ENCODE measurements around the gene MUC20. TPM values are rescaled to one million over a fixed set of nuclear protein-coding genes. Genes with fewer than 3 reads are reported as not detected.
"Not testable (repeated sequence)": the region's sequence is repeated elsewhere in the genome, so short reads cannot be mapped to it uniquely, and the experiment has no call there.

Gene MUC20
- total RNA-seq (1 to 10 TPM in 3 of 4 donors, under 1 TPM in 1; 0.86 to 4.8 (median 1.9) TPM), polyA plus RNA-seq (1.7 TPM)
- long read RNA-seq, donor 1: 0 reads
- long read RNA-seq, donor 2: 0 reads
- long read RNA-seq, donor 3, partial matches to known transcripts: 0 of 1 reads
- long read RNA-seq, donor 3, other reads (novel, unspliced or antisense): 1 of 1 reads
- long read RNA-seq, donor 4, partial matches to known transcripts: 0 of 1 reads
- long read RNA-seq, donor 4, other reads (novel, unspliced or antisense): 1 of 1 reads

DNA sequence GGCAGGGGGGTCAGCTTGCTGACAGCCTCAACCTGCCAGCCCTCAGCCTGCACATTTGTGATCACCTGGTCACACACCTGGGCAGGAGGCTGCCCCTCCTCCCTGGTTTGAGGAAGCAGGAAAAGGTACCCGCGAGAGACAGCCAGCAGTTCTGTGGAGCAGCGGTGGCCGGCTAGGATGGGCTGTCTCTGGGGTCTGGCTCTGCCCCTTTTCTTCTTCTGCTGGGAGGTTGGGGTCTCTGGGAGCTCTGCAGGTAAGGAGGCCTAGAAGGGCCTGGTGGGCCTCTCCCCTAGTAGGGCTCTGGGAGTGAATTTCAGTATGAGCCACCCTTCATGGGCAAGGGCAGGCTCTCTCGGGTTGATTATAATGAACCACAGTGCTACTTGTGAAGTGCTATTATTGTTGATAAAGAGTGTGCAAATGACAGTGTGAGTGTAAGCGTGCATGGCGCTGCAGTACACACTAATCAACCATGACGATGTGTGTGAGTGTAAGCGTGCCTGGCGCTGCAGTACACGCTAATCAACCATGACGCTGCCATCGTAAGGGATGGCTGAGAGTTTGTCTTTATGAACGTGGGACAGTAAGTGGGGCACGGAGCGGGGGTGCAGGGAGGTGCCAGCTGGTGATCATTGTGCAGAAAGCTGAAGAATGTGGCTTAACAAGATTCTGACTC, at the start of gene MUC20:
Gene MUC20 (plus strand): TSS at position 148 of the 676 bp plus-strand sequence. CDS start 30 bp downstream, at position 178.
- not testable (repeated sequence) for H3K4me3 ChIP-seq (ENCODE audit: low read length); H3K27me3 ChIP-seq (ENCODE audit: control insufficient read depth, insufficient read depth); H3K27ac ChIP-seq (ENCODE audit: low read length); H3K9me3 ChIP-seq (ENCODE audit: control insufficient read depth, low read length); DNase-seq; H3K4me1 ChIP-seq (ENCODE audit: control insufficient read depth, insufficient read depth, low read length)
- WGBS: 72% methylated on average over 13 of the region's 16 CpGs
- intact Hi-C loops (cut with DNase I): loop anchor here in 1 of 4 donors (10.0 kb wide), 1 partner anchor 106 kb away; no protein-coding TSS in a partner anchor
- peak in 1 of 2 donors; percentile 27 for ATAC-seq

GRCh38 chr3:195671283-195671682, 49.5 kb upstream of the MUC20 start:
- H3K4me1 ChIP-seq (ENCODE audit: control insufficient read depth, insufficient read depth, low read length); H3K9me3 ChIP-seq (ENCODE audit: control insufficient read depth, low read length); H3K27ac ChIP-seq (ENCODE audit: low read length); H3K4me3 ChIP-seq (ENCODE audit: low read length); intact Hi-C loops (cut with DNase I); H3K27me3 ChIP-seq (ENCODE audit: control insufficient read depth, insufficient read depth); DNase-seq: not testable (repeated sequence)
- WGBS: 95% methylated on average over 15 of the region's 17 CpGs
- peak in 1 of 2 donors; percentile 17 for ATAC-seq

DNA sequence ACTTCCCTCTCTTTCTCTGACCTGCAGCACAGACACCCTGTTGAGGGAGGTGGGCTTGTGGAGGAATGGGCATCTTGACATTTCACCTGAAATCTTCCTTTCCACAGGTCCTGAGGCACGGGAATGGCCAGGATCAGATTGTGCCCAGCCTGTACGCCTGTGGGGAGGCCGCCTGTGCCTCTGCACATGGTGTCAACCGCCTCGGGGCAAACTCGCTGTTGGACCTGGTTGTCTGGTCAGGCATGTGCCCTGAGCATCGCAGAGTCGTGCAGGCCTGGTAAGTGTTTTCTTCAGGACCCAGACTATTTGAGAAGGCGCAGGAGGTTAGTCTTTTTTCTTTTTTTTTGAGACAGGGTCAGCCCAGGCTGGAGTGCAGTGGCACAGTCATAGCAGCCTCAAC, 47.1 kb upstream of the MUC20 start:
- intact Hi-C loops (cut with DNase I); DNase-seq; ATAC-seq; H3K27me3 ChIP-seq (ENCODE audit: control insufficient read depth, insufficient read depth); H3K9me3 ChIP-seq (ENCODE audit: control insufficient read depth, low read length); H3K4me1 ChIP-seq (ENCODE audit: control insufficient read depth, insufficient read depth, low read length); H3K4me3 ChIP-seq (ENCODE audit: low read length); H3K27ac ChIP-seq (ENCODE audit: low read length): not testable (repeated sequence)
- 96% methylated on average over 9 of the region's 9 CpGs for WGBS

DNA sequence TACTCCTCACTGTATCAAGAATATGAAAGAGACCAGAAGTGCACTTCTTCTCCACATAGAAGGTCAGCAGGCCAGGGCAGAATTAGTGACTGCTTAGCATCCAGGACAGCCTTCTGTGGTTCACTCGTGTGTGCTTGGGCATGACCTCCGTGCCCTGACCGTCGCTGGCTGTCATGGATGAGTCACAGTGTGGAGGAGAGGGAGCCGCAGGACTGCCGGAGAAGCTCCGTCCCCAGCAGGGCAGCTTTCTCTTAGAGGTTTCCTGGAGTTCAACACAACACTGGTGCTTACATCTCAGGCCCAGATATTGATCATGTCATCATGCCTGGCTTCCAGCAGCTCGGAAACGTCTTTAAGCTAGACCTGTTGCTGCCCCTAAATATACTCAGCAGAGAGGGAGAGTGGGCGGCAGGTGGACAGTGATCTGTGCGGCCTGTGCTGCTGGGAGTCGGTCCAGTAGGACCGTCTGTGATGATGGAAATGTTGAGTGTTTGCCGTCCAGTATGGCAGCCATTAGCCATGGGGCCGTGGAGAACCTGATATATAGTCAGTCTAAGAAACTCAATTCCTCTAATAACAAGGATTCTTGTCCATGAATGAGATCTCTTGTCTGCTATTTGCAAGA, 42.3 kb upstream of the MUC20 start:
- 87% methylated on average over 15 of the region's 15 CpGs for WGBS
- H3K4me3 ChIP-seq (ENCODE audit: low read length); H3K4me1 ChIP-seq (ENCODE audit: control insufficient read depth, insufficient read depth, low read length); H3K9me3 ChIP-seq (ENCODE audit: control insufficient read depth, low read length); H3K27ac ChIP-seq (ENCODE audit: low read length); ATAC-seq; DNase-seq; intact Hi-C loops (cut with DNase I); H3K27me3 ChIP-seq (ENCODE audit: control insufficient read depth, insufficient read depth): not testable (repeated sequence)

- H3K9me3 ChIP-seq (ENCODE audit: control insufficient read depth, low read length); H3K27me3 ChIP-seq (ENCODE audit: control insufficient read depth, insufficient read depth); H3K4me1 ChIP-seq (ENCODE audit: control insufficient read depth, insufficient read depth, low read length); H3K27ac ChIP-seq (ENCODE audit: low read length); intact Hi-C loops (cut with DNase I); H3K4me3 ChIP-seq (ENCODE audit: low read length): not testable (repeated sequence)
- peak in 1 of 2 donors; percentile 17 for ATAC-seq
- WGBS: 76% methylated on average over 8 of the region's 10 CpGs
- DNase-seq: peak in 1 of 3 donors; percentile 53
Observed at GRCh38 chr3:195680690-195681089, 40.1 kb upstream of the MUC20 start.

GRCh38 chr3:195681458-195682103, 39.2 kb upstream of the MUC20 start:
- H3K27me3 ChIP-seq (ENCODE audit: control insufficient read depth, insufficient read depth); H3K9me3 ChIP-seq (ENCODE audit: control insufficient read depth, low read length); ATAC-seq; intact Hi-C loops (cut with DNase I); DNase-seq; H3K4me3 ChIP-seq (ENCODE audit: low read length); H3K4me1 ChIP-seq (ENCODE audit: control insufficient read depth, insufficient read depth, low read length); H3K27ac ChIP-seq (ENCODE audit: low read length): not testable (repeated sequence)
- WGBS: 86% methylated on average over 4 of the region's 24 CpGs

GRCh38 chr3:195682104-195682742, 38.6 kb upstream of the MUC20 start:
- ATAC-seq; H3K9me3 ChIP-seq (ENCODE audit: control insufficient read depth, low read length); H3K27ac ChIP-seq (ENCODE audit: low read length); DNase-seq; H3K27me3 ChIP-seq (ENCODE audit: control insufficient read depth, insufficient read depth); intact Hi-C loops (cut with DNase I); H3K4me3 ChIP-seq (ENCODE audit: low read length); H3K4me1 ChIP-seq (ENCODE audit: control insufficient read depth, insufficient read depth, low read length): not testable (repeated sequence)
- WGBS: 71% methylated on average over 12 of the region's 13 CpGs

- H3K27me3 ChIP-seq (ENCODE audit: control insufficient read depth, insufficient read depth); H3K27ac ChIP-seq (ENCODE audit: low read length); DNase-seq; H3K4me3 ChIP-seq (ENCODE audit: low read length); H3K9me3 ChIP-seq (ENCODE audit: control insufficient read depth, low read length); H3K4me1 ChIP-seq (ENCODE audit: control insufficient read depth, insufficient read depth, low read length); intact Hi-C loops (cut with DNase I): not testable (repeated sequence)
- peak; percentile 29 to 37 for ATAC-seq
- 85% methylated on average over 18 of the region's 18 CpGs for WGBS
Observed at GRCh38 chr3:195683722-195684526, 36.9 kb upstream of the MUC20 start.

GRCh38 chr3:195684527-195685257, 36.1 kb upstream of the MUC20 start:
- H3K27ac ChIP-seq (ENCODE audit: low read length); H3K4me1 ChIP-seq (ENCODE audit: control insufficient read depth, insufficient read depth, low read length); H3K27me3 ChIP-seq (ENCODE audit: control insufficient read depth, insufficient read depth); H3K9me3 ChIP-seq (ENCODE audit: control insufficient read depth, low read length); H3K4me3 ChIP-seq (ENCODE audit: low read length); DNase-seq; ATAC-seq: not testable (repeated sequence)
- whole genome bisulfite sequencing: 87% methylated on average over 8 of the region's 10 CpGs
- intact Hi-C loops (cut with DNase I): loop anchor here in 1 of 4 donors (5.0 kb wide), 1 partner anchor 288 kb away; no protein-coding TSS in a partner anchor
